Measurements from ENCODE around the gene RWDD1. TPM values are rescaled to one million over a fixed set of nuclear protein-coding genes. Genes with fewer than 3 reads are reported as not detected.
A peak's percentile ranks its signal among the peaks of the same experiment; 100 is the strongest.

The RWDD1 gene
- total and polyA plus RNA-seq, 2 donors (not counting 1 experiment from before 2014, with no cell fraction given) = 18.0 to 22.4 TPM

DNA sequence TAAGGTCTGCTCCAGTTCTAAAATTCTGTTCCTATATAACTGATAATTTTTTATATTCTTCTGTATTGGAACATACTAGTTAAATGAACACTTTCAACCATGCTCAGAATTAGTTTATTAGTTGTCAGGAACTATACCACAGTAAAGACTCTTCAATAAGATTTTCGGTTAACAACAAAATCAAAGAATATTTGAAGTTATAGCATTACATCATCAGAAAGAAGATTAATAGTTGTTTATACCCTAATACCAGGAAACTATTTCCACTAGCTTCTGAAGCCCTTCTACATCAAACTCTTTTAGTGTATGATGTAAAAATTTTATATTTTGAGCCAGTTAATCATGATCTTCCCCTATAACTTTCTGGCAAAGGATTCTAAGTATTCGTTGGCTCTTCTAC lies 11.2 kb upstream of the RWDD1 start:
- Histone ChIP-seq H3K4me1 (ENCODE audit: control insufficient read depth in 2 of 2, insufficient read depth in 2 of 2, low read length in 2 of 2) (peaks cover 5% of the 10 kb centered on the region in 2 donors), H3K27me3 (replicated peaks in 1 of 4; ENCODE audit: control extremely low read depth in 1 of 4, control insufficient read depth in 3 of 4, insufficient read depth in 4 of 4, low read length in 3 of 4) (peaks cover 0 to 6% (median 6%) of the 10 kb centered on the region in 4 experiments), H3K27ac (ENCODE audit: low read length in 2 of 2) (no peak overlapping the region), H3K4me3 (ENCODE audit: control extremely low read depth in 1 of 5, extremely low read depth in 1 of 5, insufficient read depth in 1 of 5, low read depth in 2 of 5, low read length in 4 of 5) (no peak overlapping the region), H3K4me2 (replicated peaks; ENCODE audit: low read depth, low read length, poor library complexity, severe bottlenecking) (no peak overlapping the region), H3K9me3 (ENCODE audit: control extremely low read depth in 1 of 3, control insufficient read depth in 2 of 3, insufficient read depth in 1 of 3, low read length in 2 of 3) (no peaks in the 10 kb centered on the region), H2AFZ (ENCODE audit: insufficient read depth, low read depth, low read length, poor library complexity, severe bottlenecking) (no peak overlapping the region), H4K20me1 (ENCODE audit: control insufficient read depth, insufficient read depth, low read length, poor library complexity, severe bottlenecking) (no peaks in the 10 kb centered on the region), H3K9ac (ENCODE audit: low read length) (no peak overlapping the region), H3K79me2 (ENCODE audit: control insufficient read depth, insufficient read depth, low read length) (no peaks in the 10 kb centered on the region), H3K36me3 (replicated peaks in 1 of 2; ENCODE audit: control extremely low read depth in 1 of 2, control insufficient read depth in 1 of 2, extremely low read depth in 1 of 2, insufficient read depth in 2 of 2, low read length in 1 of 2) (no peaks in the 10 kb centered on the region)
- H3K9me3 Mint-ChIP-seq (ENCODE audit: insufficient read depth) = no peaks in the 10 kb centered on the region
- H3K27ac Mint-ChIP-seq = no peak overlapping the region
- no peak for DNase-seq
- TF ChIP-seq EZH2 (IDR thresholded peaks at IDR 0.05; ENCODE audit: borderline replicate concordance, insufficient read depth, low read depth, low read length, poor library complexity, severe bottlenecking) = no peak
- TF ChIP-seq, protein P1, sequence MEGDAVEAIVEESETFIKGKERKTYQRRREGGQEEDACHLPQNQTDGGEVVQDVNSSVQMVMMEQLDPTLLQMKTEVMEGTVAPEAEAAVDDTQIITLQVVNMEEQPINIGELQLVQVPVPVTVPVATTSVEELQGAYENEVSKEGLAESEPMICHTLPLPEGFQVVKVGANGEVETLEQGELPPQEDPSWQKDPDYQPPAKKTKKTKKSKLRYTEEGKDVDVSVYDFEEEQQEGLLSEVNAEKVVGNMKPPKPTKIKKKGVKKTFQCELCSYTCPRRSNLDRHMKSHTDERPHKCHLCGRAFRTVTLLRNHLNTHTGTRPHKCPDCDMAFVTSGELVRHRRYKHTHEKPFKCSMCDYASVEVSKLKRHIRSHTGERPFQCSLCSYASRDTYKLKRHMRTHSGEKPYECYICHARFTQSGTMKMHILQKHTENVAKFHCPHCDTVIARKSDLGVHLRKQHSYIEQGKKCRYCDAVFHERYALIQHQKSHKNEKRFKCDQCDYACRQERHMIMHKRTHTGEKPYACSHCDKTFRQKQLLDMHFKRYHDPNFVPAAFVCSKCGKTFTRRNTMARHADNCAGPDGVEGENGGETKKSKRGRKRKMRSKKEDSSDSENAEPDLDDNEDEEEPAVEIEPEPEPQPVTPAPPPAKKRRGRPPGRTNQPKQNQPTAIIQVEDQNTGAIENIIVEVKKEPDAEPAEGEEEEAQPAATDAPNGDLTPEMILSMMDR (IDR thresholded peaks at IDR 0.05) = no peak
- no peak overlapping the region for H3K4me3 Mint-ChIP-seq
- no CpG with 5 or more reads among the region's 2 CpGs for WGBS (ENCODE audit: insufficient coverage)
- peaks cover 4% of the 10 kb centered on the region for H3K4me1 Mint-ChIP-seq
- peaks cover 31% of the 10 kb centered on the region for H3K27me3 Mint-ChIP-seq
- no peak for ATAC-seq (ENCODE audit: low read depth)
- ChIA-PET CTCF (interaction anchor here (0.8 to 6.0 kb wide), 24 partner anchors 12 to 448 kb away, joined by 3 to 62 read pairs (median 6); partner anchors contain the start of genes CALHM5, RWDD1, TRAPPC3L and TSPYL1), POLR2A (no interaction called here)
- intact Hi-C loops (cut with micrococcal nuclease) = loop anchor here (10.0 kb wide), 1 partner anchor 545 kb away; no protein-coding TSS in a partner anchor

DNA sequence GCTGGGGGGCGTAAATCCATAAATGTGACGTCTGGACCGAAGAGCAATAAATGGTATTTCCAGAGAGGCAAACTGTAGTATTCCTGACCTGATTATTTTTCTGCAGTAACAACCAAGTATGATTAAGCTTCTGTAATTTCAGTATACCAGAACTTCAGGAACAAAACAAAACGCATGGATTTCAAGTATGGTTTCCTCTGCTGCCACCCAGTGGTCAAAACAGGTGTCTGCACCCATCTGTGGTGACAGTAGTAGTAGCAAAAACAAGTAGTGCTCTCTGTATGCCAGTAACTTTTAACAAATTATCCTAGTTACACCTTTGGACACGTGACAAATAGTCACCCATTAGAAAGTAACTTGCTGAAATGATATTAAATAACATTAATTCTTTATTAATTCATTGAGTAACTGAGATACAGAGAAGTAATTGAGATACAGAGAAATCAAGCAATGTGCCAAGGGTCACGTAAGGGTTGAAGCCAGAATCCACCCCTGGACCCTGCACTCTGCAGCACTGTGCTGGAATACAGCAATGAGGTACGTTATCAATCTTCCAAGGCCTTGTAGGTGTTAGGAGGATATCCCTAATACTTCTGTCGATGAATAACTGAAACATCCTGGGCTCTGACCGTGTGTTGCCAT lies 9.8 kb upstream of the RWDD1 start:
- H3K4me1 Mint-ChIP-seq = peaks cover 4% of the 10 kb centered on the region
- H4K20me1 ChIP-seq (ENCODE audit: control insufficient read depth, insufficient read depth, low read length, poor library complexity, severe bottlenecking) = no peaks in the 10 kb centered on the region
- no peak for TF ChIP-seq EZH2 (IDR thresholded peaks at IDR 0.05; ENCODE audit: borderline replicate concordance, insufficient read depth, low read depth, low read length, poor library complexity, severe bottlenecking)
- TF ChIP-seq, protein P1 (IDR thresholded peaks at IDR 0.05) = peak; percentile 98
- peaks cover 5 to 7% of the 10 kb centered on the region in 2 donors for H3K4me1 ChIP-seq (ENCODE audit: control insufficient read depth in 2 of 2, insufficient read depth in 2 of 2, low read length in 2 of 2)
- intact Hi-C loops (cut with micrococcal nuclease) = loop anchor here (1.0 to 10.0 kb wide), 4 partner anchors 29 to 547 kb away; no protein-coding TSS in a partner anchor
- CTCF ChIA-PET = interaction anchor here (0.9 to 6.0 kb wide), 39 partner anchors 11 to 506 kb away, joined by 3 to 62 read pairs (median 5); partner anchors contain the start of genes RWDD1, TRAPPC3L, TSPYL1 and TSPYL4
- peaks cover 31% of the 10 kb centered on the region for H3K27me3 Mint-ChIP-seq
- no peaks in the 10 kb centered on the region for H3K9me3 ChIP-seq (ENCODE audit: control extremely low read depth in 1 of 3, control insufficient read depth in 2 of 3, insufficient read depth in 1 of 3, low read length in 2 of 3)
- H3K9ac ChIP-seq (ENCODE audit: low read length) = no peak overlapping the region
- no peak overlapping the region for H2AFZ ChIP-seq (ENCODE audit: insufficient read depth, low read depth, low read length, poor library complexity, severe bottlenecking)
- 74% methylated on average over 6 of the region's 9 CpGs for WGBS (ENCODE audit: insufficient coverage)
- H3K79me2 ChIP-seq (ENCODE audit: control insufficient read depth, insufficient read depth, low read length) = no peaks in the 10 kb centered on the region
- H3K4me2 ChIP-seq (replicated peaks; ENCODE audit: low read depth, low read length, poor library complexity, severe bottlenecking) = no peak overlapping the region
- H3K27ac ChIP-seq (ENCODE audit: low read length in 2 of 2) = no peak overlapping the region
- ATAC-seq (ENCODE audit: low read depth) = peak; percentile 82
- no peak overlapping the region for H3K4me3 ChIP-seq (ENCODE audit: control extremely low read depth in 1 of 5, extremely low read depth in 1 of 5, insufficient read depth in 1 of 5, low read depth in 2 of 5, low read length in 4 of 5)
- POLR2A ChIA-PET = no interaction called here
- no peak overlapping the region for H3K27ac Mint-ChIP-seq
- H3K9me3 Mint-ChIP-seq (ENCODE audit: insufficient read depth) = no peaks in the 10 kb centered on the region
- H3K36me3 ChIP-seq (replicated peaks in 1 of 2; ENCODE audit: control extremely low read depth in 1 of 2, control insufficient read depth in 1 of 2, extremely low read depth in 1 of 2, insufficient read depth in 2 of 2, low read length in 1 of 2) = no peaks in the 10 kb centered on the region
- H3K4me3 Mint-ChIP-seq = no peak overlapping the region
- peak; percentile 78 for DNase-seq
- peaks cover 0 to 14% (median 9%) of the 10 kb centered on the region in 4 experiments for H3K27me3 ChIP-seq (replicated peaks in 1 of 4; ENCODE audit: control extremely low read depth in 1 of 4, control insufficient read depth in 3 of 4, insufficient read depth in 4 of 4, low read length in 3 of 4)
